H1 (cell line): ENCODE measurements around the gene CMC4. TPM values are rescaled to one million over a fixed set of nuclear protein-coding genes. Genes with fewer than 3 reads are reported as not detected.

Source experiments
- BRCA1 ChIP-seq: IDR thresholded peaks from 2 replicates; pipeline ENCODE4 v1.6.1; 2012; ENCODE audit warnings: low read depth, low read length, improper control_type of control experiment
- CTBP2 ChIP-seq: IDR thresholded peaks from 2 replicates; pipeline ENCODE4 v1.7.0; 2011; ENCODE audit warnings: borderline replicate concordance, mild to moderate bottlenecking, moderate library complexity, mixed read lengths, low read length; ENCODE audit not compliant: insufficient read depth, insufficient read length
- MAX ChIP-seq: IDR thresholded peaks from 2 replicates; pipeline ENCODE4 v1.6.1; 2012; ENCODE audit warnings: inconsistent platforms
- POLR2AphosphoS5 ChIP-seq: IDR thresholded peaks from 2 replicates; pipeline ENCODE4 v1.6.1; 2011; ENCODE audit warnings: low read depth, low read length
- SP2 ChIP-seq: IDR thresholded peaks from 2 replicates; pipeline ENCODE4 v1.6.1; 2012; ENCODE audit warnings: mild to moderate bottlenecking, low read length, inconsistent platforms
- TAF7 ChIP-seq: optimal IDR thresholded peaks from 2 replicates; pipeline ENCODE3; 2011; ENCODE audit warnings: low read depth, mild to moderate bottlenecking, inconsistent platforms, low read length, moderate library complexity, borderline replicate concordance
- polyA plus RNA-seq, 7 experiments: library from polyadenylated mRNA; depleted of rRNA in 3 of 7; stranded (reverse) in 5 of 7; unstranded in 2 of 7; fragments of >200 nt in 5 of 7; fragments of 200-250 nt in 2 of 7; gene quantifications; 1 replicate in 5 of 7; 2 replicates in 1 of 7; 4 replicates in 1 of 7; pipeline versions ENCODE4 v1.2.1 to v1.2.3, GENCODE V29; 2011 to 2013; ENCODE audit warnings: missing spikeins in 2 of 7, mixed read lengths in 2 of 7
- total RNA-seq: library from RNA; stranded (reverse); fragmentation: NEBNext Ultra II Directional; extraction: Animal tissue kit (Norgen Biotek cat#: 25700); gene quantifications from 2 replicates; pipeline ENCODE4 v1.2.1, GENCODE V29; 2021

The CMC4 gene
- total and polyA plus RNA-seq, 2 of the 8 experiments (the other 6 are each of a cell fraction or from before 2014, with no cell fraction given), result 6.0 to 8.8 TPM

GRCh38 chrX:155086202-155086840 lies 15.4 kb upstream of the CMC4 start (continued):
- TF ChIP-seq BRCA1 (no peak), POLR2AphosphoS5 (no peak), SP2 (no peak), CTBP2 (no peak), MAX (no peak), TAF7 (no peak)
